Epithelial cell of proximal tubule (primary cell): ENCODE measurements around the gene PDCL3. TPM values are rescaled to one million over a fixed set of nuclear protein-coding genes. Genes with fewer than 3 reads are reported as not detected.

Experiments
- DNase-seq: peaks from one replicate; pipeline ENCODE4 v3.0.0-alpha.2; 2011; ENCODE audit warnings: low read depth
- H3K4me3 ChIP-seq: 2 replicates; pipeline ENCODE4 v1.5.1; 2011; ENCODE audit warnings: low read depth, mild to moderate bottlenecking, low read length
- CTCF ChIP-seq: conservative IDR thresholded peaks from 2 replicates; pipeline ENCODE4 v1.5.1; 2012; ENCODE audit warnings: low read depth, mild to moderate bottlenecking, low read length
- total RNA-seq: library from RNA; depleted of rRNA; stranded (reverse); fragments of >200 nt; gene quantifications from 2 replicates; pipeline ENCODE4 v1.2.3, GENCODE V29; 2015

Gene PDCL3
- total RNA-seq, 1 donor from 2014 or later: 20.8 TPM

DNA sequence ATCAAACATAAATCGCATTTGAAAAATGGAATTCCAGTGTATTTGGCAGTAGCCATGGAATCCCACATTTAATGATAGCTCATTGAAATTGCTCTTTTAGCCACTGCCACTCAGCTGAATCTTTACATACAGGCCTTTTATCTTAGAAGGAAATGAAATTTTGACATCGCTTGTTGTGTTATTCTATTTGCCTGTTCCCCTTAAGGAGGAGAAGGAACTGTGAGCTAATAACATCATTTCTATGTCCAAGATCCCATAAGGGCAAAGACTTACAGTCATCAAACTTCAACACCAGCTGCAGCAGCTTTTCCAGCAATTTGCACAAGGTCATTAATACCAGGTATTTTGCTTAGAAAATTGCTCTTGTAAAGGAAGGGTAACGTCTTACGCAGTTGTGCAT, 6.0 kb upstream of the PDCL3 start:
- no peak for TF ChIP-seq CTCF

GRCh38 chr2:100560216-100560830, 2.5 kb upstream of the PDCL3 start:
- no peak overlapping the region for H3K4me3 ChIP-seq
- no peak for DNase-seq
- TF ChIP-seq CTCF: no peak

More for the DNA sequence above, 6.0 kb upstream of the PDCL3 start:
- no peak overlapping the region for H3K4me3 ChIP-seq
- DNase-seq: no peak

GRCh38 chr2:100561191-100561590, 1.6 kb upstream of the PDCL3 start:
- H3K4me3 ChIP-seq: no peak overlapping the region
- no peak for TF ChIP-seq CTCF
- peak; percentile 46 for DNase-seq

DNA sequence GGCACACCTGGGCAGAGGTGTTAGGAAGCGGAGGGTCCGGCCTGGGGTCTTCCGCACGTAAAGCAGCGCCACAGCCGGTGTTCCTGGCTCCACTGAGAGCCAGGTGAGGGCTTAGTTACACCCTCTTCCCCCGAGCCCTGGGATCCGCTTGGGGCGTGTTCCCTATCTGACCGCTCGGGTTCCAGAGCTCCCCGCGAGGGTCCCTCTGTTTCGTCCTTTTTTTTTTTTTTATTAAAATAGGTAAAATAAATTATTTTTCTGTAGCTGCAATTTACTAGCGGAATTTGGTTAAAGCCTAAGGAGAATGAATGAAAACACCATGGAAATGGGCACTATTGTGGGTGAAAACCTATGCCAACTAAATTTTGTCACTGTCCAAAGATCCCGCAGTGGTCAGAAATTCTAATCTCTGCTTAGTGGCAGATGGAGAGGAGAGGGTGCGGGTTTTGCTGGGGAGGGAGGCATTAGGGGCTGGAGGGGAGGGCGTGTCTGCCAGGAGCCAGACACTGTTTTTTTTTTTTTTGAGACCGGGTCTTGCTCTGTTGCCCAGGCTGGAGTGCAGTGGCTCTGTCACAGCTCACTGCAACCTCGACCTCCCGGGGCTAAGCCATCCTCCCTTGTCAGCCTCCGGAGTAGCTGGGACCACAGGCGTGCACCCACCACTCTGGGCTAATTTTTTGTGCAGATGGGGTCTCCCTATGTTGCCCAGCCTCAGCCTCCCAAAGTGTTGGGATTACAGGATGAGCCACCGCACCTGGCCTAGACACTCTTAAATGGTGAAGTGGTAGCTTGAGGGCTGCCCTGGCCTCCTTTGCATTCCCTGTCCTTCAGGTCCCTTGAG, 834 bp downstream of the PDCL3 start:
- TF ChIP-seq CTCF: no peak
- DNase-seq: no peak
- peak overlapping the region; percentile 97 for H3K4me3 ChIP-seq

DNA sequence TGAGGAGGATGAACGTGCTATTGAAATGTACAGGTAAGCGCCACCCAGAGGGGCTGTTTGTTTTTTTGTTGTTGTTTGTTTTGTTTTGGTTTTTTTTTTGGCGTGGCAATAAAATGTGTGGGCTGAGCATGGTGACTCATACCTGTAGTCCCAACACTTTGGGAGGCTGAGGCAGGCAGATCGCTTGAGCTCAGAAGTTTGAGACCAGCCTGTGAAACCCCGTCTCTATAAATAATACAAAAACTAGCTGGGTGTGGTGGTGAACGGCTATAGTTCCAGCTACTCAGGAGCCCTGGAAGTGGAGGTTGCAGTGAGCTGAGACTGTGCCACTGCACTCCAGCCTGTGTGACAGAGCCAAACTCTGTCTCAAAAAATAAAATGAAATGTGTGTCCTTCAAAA, 6.2 kb downstream of the PDCL3 start:
- no peak overlapping the region for H3K4me3 ChIP-seq
- no peak for DNase-seq
- TF ChIP-seq CTCF: no peak

DNA sequence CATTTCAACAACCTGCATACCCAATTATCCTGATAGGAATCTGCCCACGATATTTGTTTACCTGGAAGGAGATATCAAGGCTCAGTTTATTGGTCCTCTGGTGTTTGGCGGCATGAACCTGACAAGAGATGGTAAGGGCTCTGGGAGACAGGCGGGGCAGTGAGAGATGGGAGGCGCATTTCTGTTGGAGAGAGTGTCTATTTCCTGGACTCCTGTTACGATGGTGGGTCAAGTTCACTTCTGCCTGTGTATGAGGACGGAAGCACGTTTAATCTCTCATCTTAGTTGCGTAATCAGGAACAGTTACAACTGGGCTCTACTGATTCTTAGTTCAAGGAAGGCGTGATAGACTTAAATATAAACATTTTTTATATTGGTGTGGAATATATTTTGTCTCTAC, 8.9 kb downstream of the PDCL3 start:
- TF ChIP-seq CTCF: no peak
- DNase-seq: no peak

DNA sequence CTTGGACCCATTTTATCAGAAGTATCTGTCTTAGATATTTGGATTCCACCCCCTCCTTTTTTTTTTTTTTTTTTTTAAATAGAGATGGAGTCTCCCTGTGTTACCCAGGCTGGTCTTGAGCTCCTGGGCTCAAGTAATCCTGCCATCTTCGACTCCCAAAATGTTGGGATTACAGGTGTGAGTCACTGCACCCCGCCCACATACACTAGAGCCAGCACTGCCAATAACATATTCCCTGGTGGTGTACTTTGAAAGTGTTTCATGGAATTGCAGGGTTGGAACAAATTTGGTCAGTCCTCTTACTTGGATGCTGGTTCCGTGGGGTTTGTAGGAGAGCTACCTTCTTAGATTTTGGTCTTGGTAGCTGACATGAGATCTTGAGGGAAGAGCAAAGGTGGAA, 15.0 kb downstream of the PDCL3 start:
- TF ChIP-seq CTCF: no peak
- no peak for DNase-seq
- no peak overlapping the region for H3K4me3 ChIP-seq

More for the DNA sequence above, 8.9 kb downstream of the PDCL3 start:
- no peak overlapping the region for H3K4me3 ChIP-seq
